A549 treated with CORT108297 at 1 μM for 4 hours (cell line): Measurements from ENCODE around the gene LAMC3. TPM values are rescaled to one million over a fixed set of nuclear protein-coding genes. Genes with fewer than 3 reads are reported as not detected.

Experiments used
- total RNA-seq: library from RNA; stranded (reverse); fragments of 200-300 nt; extraction: Qiagen RNA extraction; gene quantifications from 5 replicates; pipeline ENCODE4 v1.2.3, GENCODE V29; 2022

The LAMC3 gene
- 1.4 to 2.7 TPM (median 2.1 TPM) in 5 replicates for total RNA-seq

DNA sequence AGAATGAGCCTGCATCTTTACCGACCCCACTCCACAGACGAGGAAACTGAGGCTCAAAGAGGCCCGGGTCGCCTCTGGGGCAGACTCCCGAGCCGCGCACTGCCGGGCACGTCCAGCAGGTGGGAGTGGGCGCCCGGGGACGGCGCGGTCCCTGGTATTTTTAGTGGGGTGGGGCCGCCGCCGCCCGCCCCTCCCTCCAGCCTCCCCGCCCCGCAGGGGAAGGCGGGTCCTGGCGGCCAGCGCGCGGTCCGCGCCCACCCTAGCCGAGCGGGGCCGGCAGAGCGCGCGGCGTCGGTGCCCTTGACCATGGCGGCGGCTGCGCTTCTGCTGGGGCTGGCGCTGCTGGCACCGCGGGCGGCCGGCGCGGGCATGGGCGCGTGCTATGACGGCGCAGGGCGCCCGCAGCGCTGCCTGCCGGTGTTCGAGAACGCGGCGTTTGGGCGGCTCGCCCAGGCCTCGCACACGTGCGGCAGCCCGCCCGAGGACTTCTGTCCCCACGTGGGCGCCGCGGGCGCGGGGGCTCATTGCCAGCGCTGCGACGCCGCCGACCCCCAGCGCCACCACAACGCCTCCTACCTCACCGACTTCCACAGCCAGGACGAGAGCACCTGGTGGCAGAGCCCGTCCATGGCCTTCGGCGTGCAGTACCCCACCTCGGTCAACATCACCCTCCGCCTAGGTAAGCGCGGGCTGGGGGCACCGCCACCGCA lies at the start of gene LAMC3:
TSS of gene LAMC3 (plus strand) at position 266 of the 710 bp plus-strand sequence. CDS start at position 307, 41 bp downstream.

DNA sequence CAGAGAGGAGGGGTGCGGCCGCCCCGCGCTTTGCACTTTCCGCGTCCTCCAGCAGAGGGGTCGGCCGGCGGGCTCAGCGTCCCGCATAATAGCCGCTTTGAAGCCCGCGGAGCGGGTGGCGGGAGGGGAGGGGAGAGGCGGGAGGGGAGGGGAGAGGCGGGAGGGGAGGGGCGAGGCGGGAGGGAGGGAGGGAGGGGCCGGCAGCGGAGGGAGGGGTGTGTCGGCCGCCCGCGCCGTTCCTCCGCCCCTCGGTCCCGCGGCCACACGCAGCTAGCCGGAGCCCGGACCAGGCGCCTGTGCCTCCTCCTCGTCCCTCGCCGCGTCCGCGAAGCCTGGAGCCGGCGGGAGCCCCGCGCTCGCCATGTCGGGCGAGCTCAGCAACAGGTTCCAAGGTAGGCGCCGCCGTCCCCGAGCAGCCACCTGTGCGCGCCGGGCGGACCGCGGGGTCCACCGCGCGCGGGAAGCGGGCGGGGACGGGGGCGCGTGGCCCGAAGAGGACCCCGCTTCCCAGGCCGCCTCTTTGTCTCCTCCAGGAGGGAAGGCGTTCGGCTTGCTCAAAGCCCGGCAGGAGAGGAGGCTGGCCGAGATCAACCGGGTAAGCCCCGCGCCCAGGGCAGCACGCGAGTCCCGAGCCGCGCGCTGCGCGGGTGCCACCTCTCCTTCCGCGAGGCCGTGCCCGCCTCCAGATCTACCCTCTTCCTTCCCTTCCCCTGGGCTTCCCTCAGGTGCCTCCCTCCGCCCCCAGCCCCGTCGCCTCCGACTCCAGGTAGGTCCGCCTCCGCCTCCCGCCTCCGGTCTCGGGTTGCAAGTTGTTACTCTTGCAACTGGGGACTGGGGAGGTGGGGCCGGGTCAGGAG lies 87.5 kb downstream of the LAMC3 start, which contains the start of gene AIF1L:
TSS of gene AIF1L (plus strand) at position 263 of the 857 bp plus-strand sequence. CDS start at position 362, 99 bp downstream.

DNA sequence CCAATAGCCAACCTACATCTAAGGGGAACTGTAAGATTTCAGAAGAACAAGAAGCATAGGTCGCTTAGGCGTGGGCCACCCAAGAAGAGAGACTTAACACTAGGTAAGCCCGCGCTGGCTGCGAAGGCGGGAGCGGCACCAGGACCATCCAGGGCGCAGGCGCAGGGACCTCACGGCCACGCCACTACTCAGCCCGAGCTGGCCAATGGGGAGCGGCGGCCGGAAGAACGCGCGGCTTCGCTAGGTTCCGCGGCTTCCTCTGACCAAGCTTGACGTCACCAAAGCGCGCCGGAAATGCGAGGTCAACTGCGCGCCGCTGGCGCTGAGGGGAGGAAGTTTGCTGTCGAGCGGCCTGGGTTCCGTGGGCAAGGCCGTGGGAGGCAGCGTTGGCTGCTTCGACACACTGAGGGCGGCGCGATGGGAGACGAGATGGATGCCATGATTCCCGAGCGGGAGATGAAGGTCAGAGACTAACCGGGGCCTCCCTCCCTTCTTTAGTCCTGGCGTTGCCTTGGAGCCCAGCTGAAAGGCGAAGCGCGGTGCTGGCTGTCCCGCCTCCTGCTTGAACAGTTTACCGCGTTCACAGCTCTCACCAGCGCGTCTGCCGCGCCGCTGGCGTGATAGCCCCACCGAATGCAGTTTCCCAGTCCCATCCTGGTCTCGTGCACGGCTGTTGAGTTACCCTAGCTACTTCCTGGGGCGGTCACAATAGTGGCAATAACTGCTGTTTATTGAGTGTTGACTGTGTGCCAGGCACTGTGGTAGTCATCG lies 116.5 kb downstream of the LAMC3 start, which contains the start of gene NUP214:
TSS of gene NUP214 (plus strand) at position 299 of the 771 bp plus-strand sequence. CDS start at position 418, 119 bp downstream.

Other genes starting within 250 kb of the LAMC3 start
- 39.8 to 57.1 TPM (median 50.8 TPM) in 5 replicates for gene ABL1, start 173.9 kb upstream of the LAMC3 start, total RNA-seq
- gene QRFP, start 112.4 kb upstream of the LAMC3 start, total RNA-seq = not detected in 5 replicates
- 6.5 to 15.1 TPM (median 12.4 TPM) in 5 replicates for gene FIBCD1, start 69.9 kb upstream of the LAMC3 start, total RNA-seq
- gene AIF1L, start 87.4 kb downstream of the LAMC3 start, total RNA-seq = 1.4 to 1.6 TPM (median 1.5 TPM) in 5 replicates
- 23.3 to 28.0 TPM (median 25.2 TPM) in 5 replicates for gene NUP214, start 116.4 kb downstream of the LAMC3 start, total RNA-seq